Midbrain (tissue), 1 donor: Measurements from ENCODE around the gene SULT2A1.
"Not testable (repeated sequence)": the region's sequence is repeated elsewhere in the genome, so short reads cannot be mapped to it uniquely, and the experiment has no call there.

Experiments used
- DNase-seq: peaks from one replicate; lab custom pipeline; 2025; lab: John Stamatoyannopoulos, UW

SULT2A1 gene

DNA sequence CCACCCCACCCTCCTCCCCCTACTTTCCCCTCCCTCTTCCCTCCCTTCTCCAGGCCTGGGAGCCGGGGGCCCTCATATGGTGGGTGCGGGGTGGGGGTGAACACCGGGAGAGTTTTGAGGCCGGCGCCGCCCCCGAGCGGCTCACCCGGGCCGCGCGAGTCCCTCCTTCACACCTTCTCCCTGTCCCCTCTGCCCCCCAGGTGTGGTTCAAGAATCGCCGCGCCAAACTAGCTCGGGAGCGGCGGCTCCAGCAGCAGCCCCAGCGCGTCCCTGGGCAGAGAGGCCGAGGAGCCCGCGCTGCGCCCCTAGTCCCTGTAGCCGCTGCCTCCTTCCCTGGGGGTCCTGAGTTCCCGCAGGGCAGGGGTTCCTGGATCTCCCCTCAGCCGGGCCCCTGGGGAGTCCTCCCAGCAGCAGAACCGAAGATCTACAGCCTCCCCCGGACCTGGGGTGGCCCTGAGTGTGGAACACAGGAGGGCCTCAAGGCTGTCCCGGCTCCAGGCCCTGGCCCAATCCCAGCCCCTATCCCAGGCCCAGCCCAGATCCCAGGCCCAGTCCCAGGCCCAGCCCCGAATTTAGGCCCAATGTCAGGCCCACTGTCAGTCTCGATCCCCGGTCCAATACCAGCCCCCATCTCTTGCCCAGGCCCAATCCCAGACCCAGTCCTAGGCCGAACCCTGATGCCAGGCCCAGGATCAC, 25.4 kb downstream of the SULT2A1 start:
- DNase-seq = no peak

DNA sequence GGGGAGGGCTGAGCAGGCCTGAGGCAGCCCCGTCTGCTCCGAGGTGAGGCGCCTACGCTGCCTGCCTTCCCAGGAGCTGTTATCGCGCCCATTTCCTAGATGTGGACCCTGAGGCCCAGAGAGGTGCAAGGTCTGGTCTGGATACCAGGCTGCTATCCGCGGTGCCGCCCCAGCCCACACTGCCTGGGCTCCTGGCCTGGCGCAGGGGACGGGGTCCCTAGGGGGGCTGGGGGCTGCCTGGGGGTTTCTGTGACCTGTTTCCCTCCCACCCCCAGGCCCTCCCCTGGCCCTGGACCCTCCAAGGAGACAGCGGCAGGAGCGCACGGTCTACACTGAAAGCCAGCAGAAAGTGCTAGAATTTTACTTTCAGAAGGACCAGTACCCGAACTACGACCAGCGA, 26.3 kb downstream of the SULT2A1 start:
- not testable (repeated sequence) for DNase-seq

DNA sequence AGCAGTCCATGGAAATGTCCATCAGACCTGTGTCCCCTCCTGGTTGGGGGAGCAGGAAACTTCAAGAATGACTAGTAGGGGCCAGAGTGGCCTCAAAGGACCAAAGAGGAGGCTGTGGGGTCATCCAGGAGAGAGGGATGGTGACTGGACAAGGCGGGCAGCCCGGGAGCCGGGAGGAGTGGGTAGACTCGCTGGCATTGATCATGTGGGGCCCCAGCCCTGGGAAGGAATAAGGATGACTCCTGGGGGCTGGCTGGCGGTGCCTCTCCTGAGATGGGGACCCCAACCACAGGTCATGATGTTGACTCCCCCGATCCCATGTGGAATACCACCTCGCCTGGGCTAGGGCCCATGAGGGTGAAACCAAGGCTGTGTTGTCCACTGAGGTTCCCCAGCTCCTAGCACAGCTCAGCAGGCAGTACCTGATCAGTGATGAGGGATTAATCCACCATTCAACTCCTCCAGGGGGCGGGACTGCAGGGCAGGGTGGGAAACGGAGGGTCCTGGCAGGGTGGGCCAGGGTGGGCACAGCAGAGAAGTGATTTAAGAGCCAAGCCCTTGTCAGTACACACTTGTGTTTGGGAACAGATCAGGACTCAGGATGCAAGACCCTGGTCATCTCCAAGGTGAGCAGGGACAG, 27.3 kb downstream of the SULT2A1 start, which contains the start of gene TPRX2:
Gene TPRX2, plus strand, starts transcription at position 590 of the 640 bp plus-strand sequence. Its CDS starts 12 bp downstream, at position 602.
- DNase-seq = not testable (repeated sequence)

DNA sequence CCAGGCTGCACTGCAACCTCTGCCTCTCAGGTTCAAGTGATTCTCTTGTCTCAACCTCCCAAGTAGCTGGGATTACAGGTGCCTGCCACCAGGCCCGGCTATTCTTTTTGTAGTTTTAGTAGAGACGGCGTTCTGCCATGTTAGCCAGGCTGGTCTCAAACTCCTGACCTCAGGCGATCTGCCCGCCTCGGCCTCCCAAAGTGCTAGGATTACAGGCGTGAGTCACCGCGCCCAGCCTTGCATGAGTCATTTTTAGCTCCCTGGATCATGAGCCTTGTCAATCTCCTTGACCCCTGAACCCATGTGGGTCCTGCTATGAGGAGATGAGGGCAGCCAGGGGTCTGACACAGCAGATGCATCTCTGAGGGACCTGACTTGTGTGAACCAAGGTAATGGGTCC, 27.9 kb downstream of the SULT2A1 start:
- DNase-seq = not testable (repeated sequence)

DNA sequence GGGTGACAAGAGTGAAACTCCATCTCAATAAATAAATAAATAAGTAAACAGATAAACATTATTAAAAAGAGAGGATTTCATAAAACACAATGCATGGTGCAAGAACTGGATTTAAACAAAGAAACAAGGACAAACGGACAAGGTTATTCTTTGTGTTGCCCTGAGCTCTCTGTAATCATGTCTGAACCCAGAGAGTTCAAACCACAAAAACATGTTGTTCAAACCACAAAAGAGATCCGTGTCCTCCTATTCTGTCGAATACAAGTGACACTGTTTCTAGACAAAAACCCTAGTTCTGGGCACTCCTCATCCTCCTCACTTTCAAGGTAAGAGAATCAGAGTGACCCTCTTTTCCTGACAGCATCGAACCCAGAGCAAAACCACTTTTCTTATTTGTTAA, 31.7 kb downstream of the SULT2A1 start:
- DNase-seq = no peak

DNA sequence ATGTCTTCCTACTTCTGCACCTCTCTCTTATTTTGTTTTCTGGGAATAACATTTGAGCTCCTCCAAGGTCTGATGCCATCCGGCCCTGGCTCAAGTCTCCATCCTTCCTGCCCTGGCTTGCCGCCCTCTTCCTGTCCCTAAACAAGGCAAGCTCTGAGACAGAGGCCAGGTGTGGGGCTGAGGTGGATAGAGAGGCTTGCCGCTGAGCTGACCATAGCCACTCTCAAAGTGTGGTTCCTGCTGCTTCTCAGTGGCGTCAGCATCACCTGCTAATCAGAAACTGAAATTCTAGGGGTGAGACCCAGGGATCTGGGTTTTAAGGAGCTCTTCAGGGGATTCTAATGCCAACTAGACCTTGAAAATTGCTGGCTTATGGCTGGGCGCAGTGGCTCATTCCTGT, 33.1 kb downstream of the SULT2A1 start:
- DNase-seq = no peak

DNA sequence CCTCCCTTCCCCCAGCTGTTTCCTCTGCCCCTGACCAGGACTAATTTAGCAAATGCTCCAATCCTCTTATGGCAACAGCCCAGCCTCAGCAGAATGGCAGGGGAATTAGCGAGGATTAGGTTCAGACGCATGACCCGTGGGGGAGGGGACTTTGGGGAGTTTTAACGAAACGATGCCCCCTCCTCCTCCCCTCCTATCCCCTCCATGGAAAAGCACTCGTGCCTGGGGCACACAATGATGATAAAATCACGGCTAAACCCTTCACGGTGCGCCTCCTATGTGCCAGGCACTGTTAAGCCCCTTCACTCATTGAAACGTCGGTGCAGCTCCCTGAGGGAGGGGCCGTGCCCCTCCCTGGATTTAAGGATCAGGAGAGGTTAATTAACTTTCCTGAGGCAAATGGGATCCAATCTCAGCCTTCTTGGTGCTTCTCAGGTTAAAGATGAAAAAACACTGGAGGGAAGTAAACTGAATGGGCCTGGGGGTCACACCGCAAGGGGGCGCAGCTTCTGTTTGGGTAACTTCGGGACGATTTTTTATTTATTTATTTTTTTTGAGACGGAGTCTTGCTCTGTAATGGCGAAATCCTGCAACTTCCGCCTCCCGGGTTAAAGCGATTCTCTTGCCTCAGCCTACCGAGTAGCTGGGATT, 37.2 kb downstream of the SULT2A1 start:
- DNase-seq = no peak

DNA sequence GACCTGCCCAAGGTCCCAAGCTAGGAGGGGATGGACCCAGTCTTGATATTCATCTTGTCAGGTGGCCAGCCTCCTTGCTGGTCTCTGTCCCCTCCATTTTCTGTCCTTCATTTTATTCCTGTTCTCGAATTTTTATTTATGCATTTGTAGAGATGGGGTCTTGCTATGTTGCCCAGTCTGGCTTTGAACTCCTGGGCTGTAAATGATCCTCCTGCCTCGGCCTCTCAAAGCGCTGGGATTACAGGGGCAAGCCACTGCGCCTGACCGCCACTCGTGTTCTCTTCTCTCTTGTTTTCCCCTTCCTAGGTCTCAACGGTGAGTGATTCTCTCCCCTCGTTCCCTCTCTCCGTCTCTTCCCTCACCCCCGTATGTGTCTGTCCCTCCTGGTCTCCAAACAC, 37.7 kb downstream of the SULT2A1 start:
- no peak for DNase-seq

DNA sequence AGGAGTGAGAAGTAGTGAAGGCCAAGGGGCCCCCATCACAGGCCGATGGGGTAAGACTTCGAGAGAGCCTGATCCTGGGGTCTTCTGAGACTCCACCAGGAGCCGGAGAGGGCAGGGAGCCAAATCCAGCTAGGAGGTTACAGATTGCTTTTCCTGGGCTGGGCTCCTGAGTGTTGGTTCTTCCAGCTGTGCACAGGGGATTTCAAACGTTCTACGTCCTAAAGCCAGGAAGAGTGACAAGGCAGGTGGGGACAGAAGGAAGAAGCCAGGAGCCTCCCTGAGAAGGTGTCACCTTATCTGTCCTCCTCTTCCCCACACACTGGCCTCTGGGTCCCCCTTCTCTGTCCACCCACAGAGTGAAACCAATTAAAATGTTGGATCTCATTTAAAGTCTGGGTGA, 43.2 kb downstream of the SULT2A1 start:
- no peak for DNase-seq

DNA sequence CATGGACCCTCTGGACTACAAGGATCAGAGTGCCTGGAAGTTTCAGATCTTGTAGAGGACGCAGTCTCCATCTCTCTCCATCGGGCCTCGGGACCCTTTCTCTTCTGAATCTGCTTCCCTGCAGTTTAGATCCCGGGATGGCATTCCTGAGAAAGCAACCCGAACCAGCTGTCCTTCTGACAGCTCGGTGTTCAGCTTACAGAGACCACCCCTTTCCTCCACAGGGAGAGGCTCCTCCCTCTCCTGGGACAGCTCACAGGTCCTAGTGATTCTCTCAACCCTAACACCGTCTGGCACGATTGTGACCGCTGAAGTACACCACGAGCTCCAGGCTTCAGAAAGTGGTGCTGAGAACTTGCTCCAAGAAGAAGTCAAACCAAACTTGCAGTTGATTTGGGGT, 46.2 kb downstream of the SULT2A1 start:
- no peak for DNase-seq

DNA sequence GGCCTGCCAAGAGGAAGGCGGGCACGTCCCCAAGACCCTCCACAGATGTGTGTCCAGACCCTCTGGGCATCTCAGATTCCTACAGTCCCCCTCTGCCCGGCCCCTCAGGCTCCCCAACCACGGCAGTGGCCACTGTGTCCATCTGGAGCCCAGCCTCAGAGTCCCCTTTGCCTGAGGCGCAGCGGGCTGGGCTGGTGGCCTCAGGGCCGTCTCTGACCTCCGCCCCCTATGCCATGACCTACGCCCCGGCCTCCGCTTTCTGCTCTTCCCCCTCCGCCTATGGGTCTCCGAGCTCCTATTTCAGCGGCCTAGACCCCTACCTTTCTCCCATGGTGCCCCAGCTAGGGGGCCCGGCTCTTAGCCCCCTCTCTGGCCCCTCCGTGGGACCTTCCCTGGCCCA, 46.7 kb downstream of the SULT2A1 start:
- DNase-seq = no peak

DNA sequence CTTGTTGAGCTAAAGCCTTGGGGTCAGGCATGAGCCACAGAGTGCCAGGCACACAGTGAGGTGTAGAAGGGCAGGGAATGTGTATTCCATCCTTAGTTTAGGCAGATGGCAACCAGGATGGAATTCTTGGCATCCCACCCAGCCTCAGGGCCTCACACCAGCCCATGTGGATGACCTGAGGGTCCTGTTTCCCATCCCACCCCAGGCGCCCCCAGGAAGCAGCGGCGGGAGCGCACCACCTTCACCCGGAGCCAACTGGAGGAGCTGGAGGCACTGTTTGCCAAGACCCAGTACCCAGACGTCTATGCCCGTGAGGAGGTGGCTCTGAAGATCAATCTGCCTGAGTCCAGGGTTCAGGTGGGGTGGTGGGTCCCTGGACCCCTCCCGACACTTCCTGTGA, 50.1 kb downstream of the SULT2A1 start:
- DNase-seq = no peak

DNA sequence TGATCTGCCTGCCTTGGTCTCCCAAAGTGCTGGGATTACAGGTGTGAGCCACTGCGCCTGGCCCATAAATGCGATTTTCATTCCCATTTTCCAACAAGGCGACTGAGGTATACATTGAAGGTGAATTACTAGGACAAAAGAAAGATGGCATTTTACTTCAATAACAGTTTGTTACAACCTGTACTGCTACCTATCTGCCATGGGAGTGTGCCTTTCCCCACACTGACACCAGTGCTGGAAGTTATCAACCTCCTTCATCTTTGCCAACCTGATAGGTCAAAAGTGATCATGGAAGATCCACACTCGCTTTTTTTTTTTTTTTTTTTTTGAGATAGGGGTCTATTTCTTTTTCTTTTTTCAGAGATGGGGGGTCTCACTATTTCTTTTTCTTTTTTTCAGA, 53.4 kb downstream of the SULT2A1 start:
- DNase-seq = no peak

DNA sequence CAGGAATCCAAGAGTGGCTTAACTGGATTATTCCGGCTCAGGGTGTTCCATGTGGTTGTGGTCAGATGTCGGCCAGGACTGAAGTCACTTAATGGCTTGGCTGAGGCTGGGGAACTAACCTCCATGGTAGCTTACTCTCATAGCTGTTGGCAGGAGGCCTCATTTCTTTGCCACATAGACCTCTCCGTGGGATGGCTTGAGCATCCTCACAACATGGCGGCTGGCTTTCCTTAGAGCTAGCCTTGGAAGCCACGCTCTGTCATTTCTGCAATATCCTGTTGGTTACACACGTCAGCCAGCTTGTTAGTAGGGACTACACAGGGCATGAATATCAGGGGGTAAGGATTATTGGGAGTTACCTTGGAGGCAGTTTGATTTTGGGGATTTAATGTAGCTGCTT, 59.3 kb downstream of the SULT2A1 start:
- DNase-seq = no peak

DNA sequence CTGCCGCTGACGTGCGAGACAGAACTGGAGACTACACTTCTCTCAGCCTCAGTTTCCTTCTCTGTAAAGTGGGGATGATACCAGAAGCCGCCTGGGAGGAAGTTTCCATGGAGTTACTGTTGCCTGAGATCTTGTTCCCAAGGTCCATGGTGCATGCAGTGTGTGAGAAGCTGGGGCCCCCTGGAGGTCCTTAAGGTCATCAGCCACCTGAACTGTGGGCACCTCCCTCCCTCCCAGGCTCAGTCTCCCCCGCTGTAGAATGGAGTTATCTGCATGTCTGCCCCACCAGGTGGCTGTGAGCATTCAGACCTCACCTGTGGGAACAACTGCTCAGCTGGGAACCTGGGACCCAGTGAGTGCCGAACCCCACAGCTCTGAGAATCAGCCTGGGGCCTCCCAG, 61.7 kb downstream of the SULT2A1 start:
- DNase-seq = no peak

DNA sequence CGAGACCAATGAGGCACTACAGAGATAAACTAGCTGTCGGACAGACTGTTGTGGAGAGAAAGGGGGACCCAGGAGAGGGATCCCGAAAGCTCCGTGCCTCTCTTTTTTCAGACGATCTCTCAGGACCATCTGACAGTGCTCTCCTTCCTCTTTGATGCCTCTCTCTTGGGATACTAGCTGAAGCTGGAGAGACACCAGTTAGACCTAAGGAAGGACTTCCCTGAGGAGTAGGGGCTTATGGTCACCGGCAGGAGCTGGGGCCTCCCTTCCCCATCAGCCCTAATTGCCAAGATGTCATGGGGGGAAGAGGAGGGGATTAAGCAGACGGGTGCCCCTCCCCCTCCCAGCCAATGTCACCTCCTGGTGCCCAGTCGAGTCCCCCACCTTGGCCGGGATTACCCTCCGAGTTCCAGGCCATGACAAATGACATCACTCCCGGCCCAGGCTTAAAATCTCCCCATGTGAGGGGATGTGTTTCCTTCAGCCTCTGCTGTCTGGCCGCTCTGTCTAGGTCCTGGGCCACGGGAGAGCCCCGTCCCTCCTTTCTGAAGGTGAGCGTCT, 64.6 kb downstream of the SULT2A1 start, which contains the start of gene CRX:
Gene CRX, plus strand, starts transcription at position 478 of the 561 bp plus-strand sequence. CDS start 12,507 bp downstream, outside the sequence.
- no peak for DNase-seq
